Measurements from ENCODE around the gene FMN2. TPM values are rescaled to one million over a fixed set of nuclear protein-coding genes. Genes with fewer than 3 reads are reported as not detected.

The FMN2 gene
- total and polyA plus RNA-seq, 3 donors from 2014 or later: 3.8 to 8.3 (median 4.3) TPM

- DNase-seq: no peak
- 80 to 90% methylated on average over 5 of the region's 5 CpGs for WGBS, 2 donors
- Histone ChIP-seq H3K27ac (no peak overlapping the region), H3K9me3 (no peaks in the 10 kb centered on the region), H3K4me3 (no peak overlapping the region), H3K27me3 (no peaks in the 10 kb centered on the region), H3K36me3 (ENCODE audit: low read depth, missing control alignments) (no peaks in the 10 kb centered on the region), H3K4me1 (no peaks in the 10 kb centered on the region)
- intact Hi-C loops (cut with DNase I; ENCODE audit: low total_unique reads): no loop called here
- TF ChIP-seq, protein P1, sequence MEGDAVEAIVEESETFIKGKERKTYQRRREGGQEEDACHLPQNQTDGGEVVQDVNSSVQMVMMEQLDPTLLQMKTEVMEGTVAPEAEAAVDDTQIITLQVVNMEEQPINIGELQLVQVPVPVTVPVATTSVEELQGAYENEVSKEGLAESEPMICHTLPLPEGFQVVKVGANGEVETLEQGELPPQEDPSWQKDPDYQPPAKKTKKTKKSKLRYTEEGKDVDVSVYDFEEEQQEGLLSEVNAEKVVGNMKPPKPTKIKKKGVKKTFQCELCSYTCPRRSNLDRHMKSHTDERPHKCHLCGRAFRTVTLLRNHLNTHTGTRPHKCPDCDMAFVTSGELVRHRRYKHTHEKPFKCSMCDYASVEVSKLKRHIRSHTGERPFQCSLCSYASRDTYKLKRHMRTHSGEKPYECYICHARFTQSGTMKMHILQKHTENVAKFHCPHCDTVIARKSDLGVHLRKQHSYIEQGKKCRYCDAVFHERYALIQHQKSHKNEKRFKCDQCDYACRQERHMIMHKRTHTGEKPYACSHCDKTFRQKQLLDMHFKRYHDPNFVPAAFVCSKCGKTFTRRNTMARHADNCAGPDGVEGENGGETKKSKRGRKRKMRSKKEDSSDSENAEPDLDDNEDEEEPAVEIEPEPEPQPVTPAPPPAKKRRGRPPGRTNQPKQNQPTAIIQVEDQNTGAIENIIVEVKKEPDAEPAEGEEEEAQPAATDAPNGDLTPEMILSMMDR (IDR thresholded peaks at IDR 0.05): no peak
Measured at GRCh38 chr1:240152611-240153297, 61.1 kb downstream of the FMN2 start.

DNA sequence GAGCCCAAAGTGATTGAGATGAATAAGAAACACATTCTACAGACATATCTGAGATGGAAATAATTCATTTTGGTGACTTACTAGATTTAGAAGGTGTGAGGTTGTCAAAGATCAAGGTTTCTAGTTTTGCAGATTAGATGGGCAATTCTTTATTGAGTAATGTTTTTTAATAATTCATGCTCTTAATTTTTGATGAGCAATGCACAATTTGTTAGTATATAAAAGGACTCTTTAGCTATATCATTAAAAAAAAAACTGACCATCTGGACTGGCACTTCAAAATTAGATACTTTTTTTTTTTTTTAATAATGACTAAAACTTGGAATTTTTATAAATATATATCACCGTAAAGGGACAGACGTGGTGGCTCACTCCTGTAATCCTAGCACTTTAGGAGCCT lies 63.9 kb downstream of the FMN2 start:
- no peaks in the 10 kb centered on the region for H3K36me3 ChIP-seq (ENCODE audit: low read depth, missing control alignments)
- TF ChIP-seq, protein P1 (IDR thresholded peaks at IDR 0.05): no peak
- TF ChIP-seq POLR2A (IDR thresholded peaks at IDR 0.05): no peak
- H3K4me1 ChIP-seq: no peaks in the 10 kb centered on the region
- DNase-seq: no peak
- WGBS, 2 donors: 80 to 93% methylated on average over 2 of the region's 2 CpGs
- no peaks in the 10 kb centered on the region for H3K27me3 ChIP-seq
- intact Hi-C loops (cut with DNase I; ENCODE audit: low total_unique reads): no loop called here
- no peaks in the 10 kb centered on the region for H3K9me3 ChIP-seq
- H3K4me3 ChIP-seq: no peak overlapping the region
- no peak overlapping the region for H3K27ac ChIP-seq

DNA sequence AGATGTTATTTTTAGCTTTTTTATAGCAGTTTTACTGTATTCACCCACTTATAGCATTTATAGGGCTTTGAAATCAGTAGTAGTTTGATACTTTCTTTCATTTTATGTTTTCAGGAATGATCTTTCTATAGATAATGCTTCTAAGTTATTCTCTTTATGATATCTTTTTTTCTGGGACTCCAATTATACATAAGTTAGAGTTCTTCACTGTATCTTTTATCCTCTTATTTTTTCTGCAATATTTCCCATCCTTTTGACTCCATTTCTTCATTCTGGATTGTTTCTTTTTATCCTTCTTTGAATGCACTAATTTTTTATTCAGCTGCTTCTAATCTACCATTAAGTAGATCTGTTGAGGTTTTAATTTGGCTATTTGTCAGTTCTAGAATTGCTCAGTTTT lies 73.1 kb downstream of the FMN2 start:
- no peaks in the 10 kb centered on the region for H3K4me1 ChIP-seq
- no peaks in the 10 kb centered on the region for H3K36me3 ChIP-seq (ENCODE audit: low read depth, missing control alignments)
- no peaks in the 10 kb centered on the region for H3K27me3 ChIP-seq
- TF ChIP-seq, protein P1 (IDR thresholded peaks at IDR 0.05): no peak
- no peak for TF ChIP-seq POLR2A (IDR thresholded peaks at IDR 0.05)
- no peaks in the 10 kb centered on the region for H3K9me3 ChIP-seq
- intact Hi-C loops (cut with DNase I; ENCODE audit: low total_unique reads): no loop called here
- no peak overlapping the region for H3K27ac ChIP-seq
- DNase-seq: no peak
- H3K4me3 ChIP-seq: no peak overlapping the region

DNA sequence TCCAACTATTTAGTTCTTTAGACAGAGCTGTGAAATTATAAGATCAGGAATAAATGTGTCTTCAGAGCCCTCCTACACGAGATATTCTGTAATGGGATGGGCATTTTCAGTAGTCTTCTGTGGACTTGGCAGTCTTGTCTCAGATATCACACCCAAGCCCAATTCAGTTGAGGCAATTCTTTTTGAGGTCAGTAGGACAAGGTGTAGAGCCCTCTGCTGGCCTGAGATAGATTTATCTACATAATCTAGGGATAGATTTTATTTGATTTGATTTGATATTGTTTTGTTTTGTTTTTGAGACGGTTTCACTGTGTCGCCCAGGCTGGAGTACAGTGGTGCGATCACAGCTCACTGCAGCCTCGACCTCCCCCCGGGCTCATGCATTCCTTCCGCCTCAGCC lies 77.5 kb downstream of the FMN2 start:
- 83 to 85% methylated on average over 7 of the region's 7 CpGs for WGBS, 2 donors
- Histone ChIP-seq H3K9me3 (no peaks in the 10 kb centered on the region), H3K36me3 (ENCODE audit: low read depth, missing control alignments) (no peaks in the 10 kb centered on the region), H3K27me3 (no peaks in the 10 kb centered on the region), H3K4me3 (no peak overlapping the region), H3K27ac (no peak overlapping the region), H3K4me1 (no peaks in the 10 kb centered on the region)
- no peak for TF ChIP-seq POLR2A (IDR thresholded peaks at IDR 0.05)
- no peak for DNase-seq
- intact Hi-C loops (cut with DNase I; ENCODE audit: low total_unique reads): no loop called here

GRCh38 chr1:240170266-240170665 lies 78.6 kb downstream of the FMN2 start:
- no peaks in the 10 kb centered on the region for H3K27me3 ChIP-seq
- H3K4me3 ChIP-seq: no peak overlapping the region
- no peak for DNase-seq
- no peak for TF ChIP-seq POLR2A (IDR thresholded peaks at IDR 0.05)
- TF ChIP-seq, protein P1 (IDR thresholded peaks at IDR 0.05): no peak
- no peaks in the 10 kb centered on the region for H3K4me1 ChIP-seq
- no peaks in the 10 kb centered on the region for H3K9me3 ChIP-seq
- 66 to 70% methylated on average over 2 of the region's 2 CpGs for WGBS, 2 donors
- no peaks in the 10 kb centered on the region for H3K36me3 ChIP-seq (ENCODE audit: low read depth, missing control alignments)
- no peak overlapping the region for H3K27ac ChIP-seq
- intact Hi-C loops (cut with DNase I; ENCODE audit: low total_unique reads): no loop called here
